Measurements from ENCODE around the gene SLC8A2.
"Not testable (repeated sequence)": the region's sequence is repeated elsewhere in the genome, so short reads cannot be mapped to it uniquely, and the experiment has no call there.

The SLC8A2 gene

DNA sequence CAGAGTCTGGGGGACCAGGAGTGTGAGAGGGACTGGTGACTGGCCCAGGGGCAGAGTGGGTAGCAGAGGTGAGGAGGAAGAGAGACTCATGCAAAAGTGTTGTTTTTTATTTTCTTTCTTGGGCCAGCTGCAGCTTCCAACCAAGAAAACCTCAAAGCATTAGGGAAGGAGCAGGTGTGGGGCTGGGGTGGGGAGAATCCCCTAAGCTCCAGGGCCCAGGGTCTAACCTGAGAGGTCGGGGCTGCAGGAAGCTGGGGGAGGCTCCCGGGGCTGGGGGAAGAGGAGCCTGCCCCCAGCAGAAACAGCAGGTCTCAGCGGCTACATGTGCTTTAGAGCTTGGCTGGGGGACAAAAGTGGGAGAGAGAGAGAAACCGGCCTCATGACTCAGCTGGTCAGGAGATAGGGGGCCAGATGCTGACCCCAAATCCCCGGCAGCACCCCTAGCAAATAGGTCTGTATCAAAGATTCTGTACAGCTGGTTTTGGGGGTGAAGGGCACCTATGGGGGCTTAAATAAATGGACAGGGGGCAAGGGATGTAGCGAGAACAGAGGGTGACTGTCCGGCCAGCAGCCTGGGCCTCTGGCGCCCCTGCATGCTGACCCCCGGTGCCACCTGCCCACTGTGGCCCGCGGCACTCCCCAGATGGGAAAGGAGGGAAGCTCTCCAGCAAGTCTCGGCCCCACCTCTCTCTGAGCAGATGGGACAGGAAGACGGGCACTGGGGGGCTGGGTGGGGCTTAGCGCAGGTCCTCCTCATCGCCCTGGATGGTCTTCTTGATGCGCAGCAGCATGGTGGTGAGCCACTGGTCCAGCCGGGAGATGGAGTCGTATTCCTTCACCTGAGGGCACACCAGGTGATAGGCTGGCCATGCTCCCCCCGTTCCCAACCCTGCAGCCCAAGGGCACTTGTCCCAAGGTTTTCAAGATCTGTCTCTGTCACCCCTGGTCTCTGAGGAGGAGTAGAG is 16.1 kb upstream of the SLC8A2 start:
- Histone ChIP-seq H3K27me3 (ENCODE audit: insufficient read depth, low read length, poor library complexity) (no peaks in the 10 kb centered on the region), H3K4ac (ENCODE audit: low read depth, low read length) (no peak overlapping the region), H4K8ac (ENCODE audit: low read depth, low read length) (no peak overlapping the region), H3K18ac (ENCODE audit: low read length) (no peak overlapping the region), H2BK120ac (ENCODE audit: low read depth, low read length) (no peak overlapping the region), H3K23ac (ENCODE audit: low read length) (no peak overlapping the region), H3K4me1 (ENCODE audit: control insufficient read depth, low read depth, low read length) (no peaks in the 10 kb centered on the region), H3K79me2 (ENCODE audit: control insufficient read depth, insufficient read depth, low read length) (no peaks in the 10 kb centered on the region), H2AK5ac (ENCODE audit: low read length) (no peak overlapping the region), H2BK5ac (ENCODE audit: low read length) (no peak overlapping the region), H3K36me3 (ENCODE audit: control insufficient read depth, insufficient read depth, low read length) (peaks cover 3% of the 10 kb centered on the region), H3K9ac (ENCODE audit: low read length) (no peak overlapping the region), H4K5ac (ENCODE audit: low read length) (no peak overlapping the region), H3K4me2 (ENCODE audit: low read length) (no peak overlapping the region), H3K79me1 (ENCODE audit: low read length) (no peaks in the 10 kb centered on the region), H3K27ac (ENCODE audit: low read depth, low read length) (no peak overlapping the region), H3K56ac (ENCODE audit: low read length) (no peak overlapping the region), H3K4me3 (ENCODE audit: low read length) (no peak overlapping the region), H2BK15ac (replicated peaks; ENCODE audit: low read depth) (no peak overlapping the region)
- no peak for DNase-seq
- no CpG with 5 or more reads among the region's 19 CpGs for WGBS (ENCODE audit: extremely low coverage, insufficient coverage, low lambda C conversion rate)

DNA sequence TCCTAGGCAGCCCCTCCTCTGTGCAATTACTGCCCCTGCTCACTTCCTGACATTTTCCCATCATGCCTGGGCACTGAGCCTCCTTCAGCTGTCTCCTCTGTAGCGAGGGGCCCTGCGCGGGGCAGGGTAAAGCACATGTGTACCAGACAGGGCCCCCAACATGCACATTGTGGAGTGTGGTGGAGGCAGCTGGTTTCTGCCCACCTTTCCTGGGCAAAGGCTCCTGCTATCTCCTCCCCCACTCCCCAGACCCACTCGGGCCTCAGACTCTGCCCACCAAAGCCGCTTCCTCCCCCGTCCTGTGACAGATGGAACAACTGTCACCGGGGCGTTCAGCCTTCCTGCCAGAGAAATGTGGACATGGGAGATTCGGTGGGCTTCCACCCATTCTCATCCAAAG is 15.2 kb upstream of the SLC8A2 start:
- no peak overlapping the region for H3K56ac ChIP-seq (ENCODE audit: low read length)
- H2BK5ac ChIP-seq (ENCODE audit: low read length) = no peak overlapping the region
- no peaks in the 10 kb centered on the region for H3K4me1 ChIP-seq (ENCODE audit: control insufficient read depth, low read depth, low read length)
- no peaks in the 10 kb centered on the region for H3K79me2 ChIP-seq (ENCODE audit: control insufficient read depth, insufficient read depth, low read length)
- no peak overlapping the region for H3K4me3 ChIP-seq (ENCODE audit: low read length)
- WGBS (ENCODE audit: extremely low coverage, insufficient coverage, low lambda C conversion rate) = no CpG with 5 or more reads among the region's 9 CpGs
- no peak overlapping the region for H3K9ac ChIP-seq (ENCODE audit: low read length)
- H4K5ac ChIP-seq (ENCODE audit: low read length) = no peak overlapping the region
- H3K23ac ChIP-seq (ENCODE audit: low read length) = no peak overlapping the region
- no peak overlapping the region for H3K18ac ChIP-seq (ENCODE audit: low read length)
- H3K4me2 ChIP-seq (ENCODE audit: low read length) = no peak overlapping the region
- no peak overlapping the region for H2BK15ac ChIP-seq (replicated peaks; ENCODE audit: low read depth)
- H3K27me3 ChIP-seq (ENCODE audit: insufficient read depth, low read length, poor library complexity) = no peaks in the 10 kb centered on the region
- no peaks in the 10 kb centered on the region for H3K79me1 ChIP-seq (ENCODE audit: low read length)
- DNase-seq = no peak
- H3K36me3 ChIP-seq (ENCODE audit: control insufficient read depth, insufficient read depth, low read length) = peaks cover 3% of the 10 kb centered on the region
- no peak overlapping the region for H2AK5ac ChIP-seq (ENCODE audit: low read length)
- no peak overlapping the region for H2BK120ac ChIP-seq (ENCODE audit: low read depth, low read length)
- no peak overlapping the region for H3K4ac ChIP-seq (ENCODE audit: low read depth, low read length)
- H4K8ac ChIP-seq (ENCODE audit: low read depth, low read length) = no peak overlapping the region
- no peak overlapping the region for H3K27ac ChIP-seq (ENCODE audit: low read depth, low read length)

DNA sequence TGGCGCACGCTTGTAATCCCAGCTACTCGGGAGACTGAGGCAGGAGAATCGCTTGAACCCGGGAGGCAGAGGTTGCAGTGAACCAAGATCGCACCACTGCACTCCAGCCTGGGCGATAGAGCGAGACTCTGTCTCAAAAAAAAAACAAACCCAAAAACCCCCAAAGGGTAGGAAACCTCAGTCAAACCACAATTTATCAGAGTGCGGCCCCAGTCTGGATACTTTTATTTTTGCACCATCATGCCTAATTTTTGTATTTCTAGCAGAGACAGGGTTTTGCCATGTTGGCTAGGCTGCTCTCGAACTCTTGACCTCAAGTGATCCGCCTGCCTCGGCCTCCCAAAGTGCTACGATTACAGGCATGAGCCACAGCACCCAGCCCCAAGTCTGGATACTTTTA is 14.5 kb upstream of the SLC8A2 start:
- H3K4ac ChIP-seq (ENCODE audit: low read depth, low read length); H3K23ac ChIP-seq (ENCODE audit: low read length); H3K18ac ChIP-seq (ENCODE audit: low read length); H4K5ac ChIP-seq (ENCODE audit: low read length); H3K79me2 ChIP-seq (ENCODE audit: control insufficient read depth, insufficient read depth, low read length); H3K4me2 ChIP-seq (ENCODE audit: low read length); H4K8ac ChIP-seq (ENCODE audit: low read depth, low read length); H2BK5ac ChIP-seq (ENCODE audit: low read length); H3K4me1 ChIP-seq (ENCODE audit: control insufficient read depth, low read depth, low read length); H3K27ac ChIP-seq (ENCODE audit: low read depth, low read length); H3K79me1 ChIP-seq (ENCODE audit: low read length); H3K36me3 ChIP-seq (ENCODE audit: control insufficient read depth, insufficient read depth, low read length); H2AK5ac ChIP-seq (ENCODE audit: low read length); H3K56ac ChIP-seq (ENCODE audit: low read length); H3K4me3 ChIP-seq (ENCODE audit: low read length); H3K27me3 ChIP-seq (ENCODE audit: insufficient read depth, low read length, poor library complexity); H2BK120ac ChIP-seq (ENCODE audit: low read depth, low read length); H3K9ac ChIP-seq (ENCODE audit: low read length); DNase-seq; H2BK15ac ChIP-seq (replicated peaks; ENCODE audit: low read depth): not testable (repeated sequence)
- no CpG with 5 or more reads among the region's 13 CpGs for WGBS (ENCODE audit: extremely low coverage, insufficient coverage, low lambda C conversion rate)

DNA sequence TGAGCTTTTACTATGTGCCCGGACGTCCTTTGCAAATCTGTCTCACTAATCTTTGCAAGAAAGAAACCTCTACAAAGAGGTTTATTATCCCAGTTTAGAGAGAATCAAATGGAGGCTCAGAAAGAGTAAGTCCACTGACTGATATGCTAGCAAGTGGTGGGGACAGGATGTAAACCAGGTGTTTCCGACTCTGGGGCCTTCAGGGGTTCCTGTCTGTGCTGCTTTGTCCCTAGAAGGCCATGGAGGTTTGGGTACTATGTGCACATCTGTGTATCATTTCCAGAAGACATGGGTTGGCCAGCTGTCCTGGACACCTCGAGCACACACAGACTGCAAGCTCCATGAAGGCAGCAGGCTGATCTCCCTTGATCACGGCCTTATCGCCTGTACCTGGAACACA is 13.5 kb upstream of the SLC8A2 start:
- Histone ChIP-seq H3K79me2 (ENCODE audit: control insufficient read depth, insufficient read depth, low read length) (no peaks in the 10 kb centered on the region), H3K27ac (ENCODE audit: low read depth, low read length) (no peak overlapping the region), H2BK5ac (ENCODE audit: low read length) (no peak overlapping the region), H3K27me3 (ENCODE audit: insufficient read depth, low read length, poor library complexity) (no peaks in the 10 kb centered on the region), H3K36me3 (ENCODE audit: control insufficient read depth, insufficient read depth, low read length) (peaks cover 3% of the 10 kb centered on the region), H3K9ac (ENCODE audit: low read length) (no peak overlapping the region), H2AK5ac (ENCODE audit: low read length) (no peak overlapping the region), H3K4me2 (ENCODE audit: low read length) (no peak overlapping the region), H3K79me1 (ENCODE audit: low read length) (no peaks in the 10 kb centered on the region), H2BK15ac (replicated peaks; ENCODE audit: low read depth) (no peak overlapping the region), H3K4me1 (ENCODE audit: control insufficient read depth, low read depth, low read length) (no peaks in the 10 kb centered on the region), H3K18ac (ENCODE audit: low read length) (no peak overlapping the region), H3K56ac (ENCODE audit: low read length) (no peak overlapping the region), H4K8ac (ENCODE audit: low read depth, low read length) (no peak overlapping the region), H2BK120ac (ENCODE audit: low read depth, low read length) (no peak overlapping the region), H3K4me3 (ENCODE audit: low read length) (no peak overlapping the region), H3K23ac (ENCODE audit: low read length) (no peak overlapping the region), H4K5ac (ENCODE audit: low read length) (no peak overlapping the region), H3K4ac (ENCODE audit: low read depth, low read length) (no peak overlapping the region)
- no peak for DNase-seq
- no CpG with 5 or more reads among the region's 6 CpGs for WGBS (ENCODE audit: extremely low coverage, insufficient coverage, low lambda C conversion rate)

DNA sequence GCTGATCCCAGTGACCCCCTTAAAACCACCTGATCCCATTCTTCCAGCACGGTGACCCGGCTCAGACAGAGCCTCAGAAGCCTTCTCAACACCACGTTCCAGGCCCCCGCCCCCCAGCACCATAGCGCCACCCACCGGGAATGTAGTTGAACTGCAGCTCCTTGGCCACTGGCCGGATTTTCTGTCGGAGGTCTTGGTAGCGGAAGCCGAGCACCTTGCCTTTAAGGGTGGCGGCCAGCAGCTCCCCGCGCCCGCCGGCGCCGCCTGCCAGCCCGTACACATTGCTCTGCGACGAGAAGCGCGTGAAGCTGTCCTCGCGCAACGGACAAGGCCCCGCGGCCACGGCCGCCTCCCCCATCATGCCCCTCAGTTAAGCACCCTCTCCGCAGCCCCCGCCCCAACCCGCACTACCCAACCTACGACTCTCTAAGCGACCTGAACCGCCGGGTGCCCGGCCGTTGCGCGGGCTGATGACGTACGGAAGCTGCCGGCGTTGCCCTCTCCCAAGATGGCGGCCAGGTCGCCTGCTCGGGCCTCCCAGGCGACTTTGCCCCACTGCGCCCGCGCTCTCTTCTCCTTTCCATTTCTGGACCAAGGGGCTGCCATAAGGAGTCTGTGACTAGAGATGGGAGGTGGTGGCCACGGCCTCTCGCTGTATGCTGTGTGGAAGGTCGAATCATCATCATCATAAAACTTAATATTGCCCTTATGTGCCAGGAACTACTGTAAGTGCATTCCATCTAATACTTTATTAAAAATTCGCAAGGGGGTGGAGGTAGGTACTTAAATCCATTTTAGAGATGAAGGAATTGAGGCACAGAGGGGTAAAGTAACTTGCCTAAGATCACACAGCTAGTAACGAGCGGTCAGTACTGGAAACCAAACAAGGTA is 12.4 kb upstream of the SLC8A2 start, which contains the start of gene KPTN:
Gene KPTN (minus strand): TSS at position 420 of the 891 bp plus-strand sequence. CDS start 59 bp downstream, at position 361.
- H3K4me2 ChIP-seq (ENCODE audit: low read length) = peak within 1 kb of the TSS; percentile 77
- no peak within 1 kb of the TSS for H2AK5ac ChIP-seq (ENCODE audit: low read length)
- H2BK5ac ChIP-seq (ENCODE audit: low read length) = peak within 1 kb of the TSS; percentile 85
- DNase-seq = peak; percentile 95
- WGBS (ENCODE audit: extremely low coverage, insufficient coverage, low lambda C conversion rate) = no CpG with 5 or more reads among the region's 57 CpGs
- no peak within 1 kb of the TSS for H4K5ac ChIP-seq (ENCODE audit: low read length)
- no peak within 1 kb of the TSS for H3K23ac ChIP-seq (ENCODE audit: low read length)
- peak within 1 kb of the TSS; percentile 87 for H3K9ac ChIP-seq (ENCODE audit: low read length)
- no peaks in the 10 kb centered on the region for H3K79me2 ChIP-seq (ENCODE audit: control insufficient read depth, insufficient read depth, low read length)
- H3K79me1 ChIP-seq (ENCODE audit: low read length) = no peaks in the 10 kb centered on the region
- peak within 1 kb of the TSS; percentile 97 for H3K56ac ChIP-seq (ENCODE audit: low read length)
- no peaks in the 10 kb centered on the region for H3K4me1 ChIP-seq (ENCODE audit: control insufficient read depth, low read depth, low read length)
- H3K27ac ChIP-seq (ENCODE audit: low read depth, low read length) = no peak within 1 kb of the TSS
- peak within 1 kb of the TSS; percentile 64 for H3K4me3 ChIP-seq (ENCODE audit: low read length)
- H2BK15ac ChIP-seq (replicated peaks; ENCODE audit: low read depth) = no peak within 1 kb of the TSS
- no peak within 1 kb of the TSS for H2BK120ac ChIP-seq (ENCODE audit: low read depth, low read length)
- no peak within 1 kb of the TSS for H3K4ac ChIP-seq (ENCODE audit: low read depth, low read length)
- no peaks in the 10 kb centered on the region for H3K27me3 ChIP-seq (ENCODE audit: insufficient read depth, low read length, poor library complexity)
- H4K8ac ChIP-seq (ENCODE audit: low read depth, low read length) = peak within 1 kb of the TSS; percentile 88
- peak within 1 kb of the TSS; percentile 19 for H3K18ac ChIP-seq (ENCODE audit: low read length)
- no peaks in the 10 kb centered on the region for H3K36me3 ChIP-seq (ENCODE audit: control insufficient read depth, insufficient read depth, low read length)
